ENCODE data around the gene CCDC112.

Gene CCDC112

GRCh38 chr5:115338851-115339250, 42.4 kb upstream of the CCDC112 start:
- no peak for ATAC-seq
- no peak for TF ChIP-seq ZNF565 (CRISPR knock-in tag; conservative IDR thresholded peaks at IDR 0.05; ENCODE audit: low read depth)
- TF ChIP-seq CSRNP3 (CRISPR knock-in tag; IDR thresholded peaks at IDR 0.05): no peak
- TF ChIP-seq ESRRG (CRISPR knock-in tag; IDR thresholded peaks at IDR 0.05): no peak
- TF ChIP-seq POU6F1 (CRISPR knock-in tag; IDR thresholded peaks at IDR 0.05; ENCODE audit: borderline replicate concordance, low read depth): no peak
- no peak for TF ChIP-seq ZNF8 (CRISPR knock-in tag; IDR thresholded peaks at IDR 0.05)
- no peak for TF ChIP-seq ZFP30 (CRISPR knock-in tag; IDR thresholded peaks at IDR 0.05)
- no peak for TF ChIP-seq TOX (CRISPR knock-in tag; IDR thresholded peaks at IDR 0.05; ENCODE audit: borderline replicate concordance)
- no peak for TF ChIP-seq ZFP3 (CRISPR knock-in tag; IDR thresholded peaks at IDR 0.05)
- TF ChIP-seq OSR1 (CRISPR knock-in tag; IDR thresholded peaks at IDR 0.05): no peak
- TF ChIP-seq BACH2 (CRISPR knock-in tag; IDR thresholded peaks at IDR 0.05; ENCODE audit: borderline replicate concordance): no peak
- TF ChIP-seq CREB5 (CRISPR knock-in tag; IDR thresholded peaks at IDR 0.05; ENCODE audit: low read depth): no peak
- no peak for TF ChIP-seq GLIS3 (CRISPR knock-in tag; IDR thresholded peaks at IDR 0.05)
- TF ChIP-seq ZNF70 (CRISPR knock-in tag; IDR thresholded peaks at IDR 0.05): no peak
- TF ChIP-seq TCF4 (CRISPR knock-in tag; IDR thresholded peaks at IDR 0.05; ENCODE audit: borderline replicate concordance): no peak

- TF ChIP-seq POU6F1 (CRISPR knock-in tag; IDR thresholded peaks at IDR 0.05; ENCODE audit: borderline replicate concordance, low read depth) (no peak), CSRNP3 (CRISPR knock-in tag; IDR thresholded peaks at IDR 0.05) (no peak), ISL1 (CRISPR knock-in tag; IDR thresholded peaks at IDR 0.05) (no peak), ZNF70 (CRISPR knock-in tag; IDR thresholded peaks at IDR 0.05) (no peak)
- ATAC-seq: no peak
Observed at GRCh38 chr5:115337882-115338281, 41.4 kb upstream of the CCDC112 start.

- no peak for TF ChIP-seq ZFP30 (CRISPR knock-in tag; IDR thresholded peaks at IDR 0.05)
- no peak for ATAC-seq
Observed at GRCh38 chr5:115336964-115337363, 40.5 kb upstream of the CCDC112 start.

- no peak for ATAC-seq
- TF ChIP-seq GLIS3 (CRISPR knock-in tag; IDR thresholded peaks at IDR 0.05) (no peak), CSDC2 (CRISPR knock-in tag; IDR thresholded peaks at IDR 0.05) (no peak), ARNTL (CRISPR knock-in tag; IDR thresholded peaks at IDR 0.05; ENCODE audit: borderline replicate concordance, low read depth) (no peak), ZNF8 (CRISPR knock-in tag; IDR thresholded peaks at IDR 0.05) (no peak), ESRRG (CRISPR knock-in tag; IDR thresholded peaks at IDR 0.05) (no peak), BACH2 (CRISPR knock-in tag; IDR thresholded peaks at IDR 0.05; ENCODE audit: borderline replicate concordance) (no peak), CSRNP3 (CRISPR knock-in tag; IDR thresholded peaks at IDR 0.05) (no peak), ZNF70 (CRISPR knock-in tag; IDR thresholded peaks at IDR 0.05) (no peak), ZFP30 (CRISPR knock-in tag; IDR thresholded peaks at IDR 0.05) (no peak), TSHZ2 (CRISPR knock-in tag; IDR thresholded peaks at IDR 0.05) (no peak), SNAI2 (CRISPR knock-in tag; IDR thresholded peaks at IDR 0.05) (no peak), TCF4 (CRISPR knock-in tag; IDR thresholded peaks at IDR 0.05; ENCODE audit: borderline replicate concordance) (no peak), PATZ1 (CRISPR knock-in tag; IDR thresholded peaks at IDR 0.05; ENCODE audit: borderline replicate concordance) (no peak), ZFP3 (CRISPR knock-in tag; IDR thresholded peaks at IDR 0.05) (no peak), OSR1 (CRISPR knock-in tag; IDR thresholded peaks at IDR 0.05) (no peak), ISL1 (CRISPR knock-in tag; IDR thresholded peaks at IDR 0.05) (no peak), TOX (CRISPR knock-in tag; IDR thresholded peaks at IDR 0.05; ENCODE audit: borderline replicate concordance) (no peak)
Observed at GRCh38 chr5:115336201-115336720, 39.8 kb upstream of the CCDC112 start.

Data from SK-N-SH treated with all-trans-retinoic acid at 6 μM for 48 hours (cell line).